Measurements from ENCODE around the gene TMEM132D. TPM values are rescaled to one million over a fixed set of nuclear protein-coding genes. Genes with fewer than 3 reads are reported as not detected.

The TMEM132D gene
- total RNA-seq, 1 donor from 2014 or later = 15.2 TPM

GRCh38 chr12:129163861-129164260, 740.0 kb downstream of the TMEM132D start:
- no peak for TF ChIP-seq CTCF (IDR thresholded peaks at IDR 0.05)
- Mint-ChIP-seq H3K27ac (ENCODE audit: unreplicated experiment) (no peak overlapping the region), H3K4me1 (ENCODE audit: unreplicated experiment) (no peaks in the 10 kb centered on the region), H3K27me3 (ENCODE audit: unreplicated experiment) (no peaks in the 10 kb centered on the region), H3K4me3 (ENCODE audit: unreplicated experiment) (no peak overlapping the region), H3K36me3 (ENCODE audit: unreplicated experiment) (peaks cover 4% of the 10 kb centered on the region), H3K9me3 (ENCODE audit: unreplicated experiment) (peaks cover 10% of the 10 kb centered on the region)
- no peak for DNase-seq (ENCODE audit: extremely low spot score, unreplicated experiment)

GRCh38 chr12:129163461-129163860, 740.4 kb downstream of the TMEM132D start:
- H3K36me3 Mint-ChIP-seq (ENCODE audit: unreplicated experiment) = peaks cover 4% of the 10 kb centered on the region
- DNase-seq (ENCODE audit: extremely low spot score, unreplicated experiment) = no peak
- no peak overlapping the region for H3K27ac Mint-ChIP-seq (ENCODE audit: unreplicated experiment)
- H3K4me3 Mint-ChIP-seq (ENCODE audit: unreplicated experiment) = no peak overlapping the region
- no peaks in the 10 kb centered on the region for H3K4me1 Mint-ChIP-seq (ENCODE audit: unreplicated experiment)
- TF ChIP-seq CTCF (IDR thresholded peaks at IDR 0.05) = no peak
- no peaks in the 10 kb centered on the region for H3K27me3 Mint-ChIP-seq (ENCODE audit: unreplicated experiment)
- peaks cover 10% of the 10 kb centered on the region for H3K9me3 Mint-ChIP-seq (ENCODE audit: unreplicated experiment)

- Mint-ChIP-seq H3K27me3 (ENCODE audit: unreplicated experiment) (no peaks in the 10 kb centered on the region), H3K4me1 (ENCODE audit: unreplicated experiment) (no peaks in the 10 kb centered on the region), H3K9me3 (ENCODE audit: unreplicated experiment) (peaks cover 10% of the 10 kb centered on the region), H3K36me3 (ENCODE audit: unreplicated experiment) (peaks cover 4% of the 10 kb centered on the region), H3K27ac (ENCODE audit: unreplicated experiment) (no peak overlapping the region), H3K4me3 (ENCODE audit: unreplicated experiment) (no peak overlapping the region)
- TF ChIP-seq CTCF (IDR thresholded peaks at IDR 0.05) = no peak
- DNase-seq (ENCODE audit: extremely low spot score, unreplicated experiment) = no peak
Observed at GRCh38 chr12:129162805-129163204, 741.0 kb downstream of the TMEM132D start.

GRCh38 chr12:129161511-129161910, 742.3 kb downstream of the TMEM132D start:
- H3K27me3 Mint-ChIP-seq (ENCODE audit: unreplicated experiment) = no peaks in the 10 kb centered on the region
- H3K9me3 Mint-ChIP-seq (ENCODE audit: unreplicated experiment) = peaks cover 10% of the 10 kb centered on the region
- H3K36me3 Mint-ChIP-seq (ENCODE audit: unreplicated experiment) = peaks cover 4% of the 10 kb centered on the region
- H3K27ac Mint-ChIP-seq (ENCODE audit: unreplicated experiment) = no peak overlapping the region
- no peak overlapping the region for H3K4me3 Mint-ChIP-seq (ENCODE audit: unreplicated experiment)
- no peak for DNase-seq (ENCODE audit: extremely low spot score, unreplicated experiment)
- no peak for TF ChIP-seq CTCF (IDR thresholded peaks at IDR 0.05)
- H3K4me1 Mint-ChIP-seq (ENCODE audit: unreplicated experiment) = no peaks in the 10 kb centered on the region

- Mint-ChIP-seq H3K4me1 (ENCODE audit: unreplicated experiment) (no peaks in the 10 kb centered on the region), H3K9me3 (ENCODE audit: unreplicated experiment) (peaks cover 10% of the 10 kb centered on the region), H3K27me3 (ENCODE audit: unreplicated experiment) (no peaks in the 10 kb centered on the region), H3K36me3 (ENCODE audit: unreplicated experiment) (peaks cover 4% of the 10 kb centered on the region), H3K4me3 (ENCODE audit: unreplicated experiment) (no peak overlapping the region), H3K27ac (ENCODE audit: unreplicated experiment) (no peak overlapping the region)
- DNase-seq (ENCODE audit: extremely low spot score, unreplicated experiment) = no peak
- TF ChIP-seq CTCF (IDR thresholded peaks at IDR 0.05) = no peak
Observed at GRCh38 chr12:129160282-129160681, 743.5 kb downstream of the TMEM132D start.
